Thyroid gland (tissue), 4 donors: Measurements from ENCODE around the gene CCDC175. TPM values are rescaled to one million over a fixed set of nuclear protein-coding genes. Genes with fewer than 3 reads are reported as not detected.

ENCODE experiments used
- DNase-seq, 2 donors: peaks; one replicate each; pipeline ENCODE4 v3.0.0-alpha.2; 2019
- H3K27ac ChIP-seq, 3 donors: fragments of 200-600 bp; sonication (generic); 1 replicate in 2 of 3; 2 replicates in 1 of 3; pipeline ENCODE4 v1.5.1; 2016 to 2019; ENCODE audit warnings: mild to moderate bottlenecking in 1 of 3, moderate library complexity in 1 of 3
- H3K27me3 ChIP-seq: fragments of 200-600 bp; sonication (generic); one replicate; pipeline ENCODE4 v1.5.1; 2019
- H3K36me3 ChIP-seq, 2 donors: fragments of 200-600 bp; sonication (generic); one replicate each; pipeline ENCODE4 v1.5.1; 2016 to 2019
- H3K4me1 ChIP-seq, 2 donors: fragments of 200-600 bp; sonication (generic); one replicate each; pipeline ENCODE4 v1.5.1; 2017 to 2019
- H3K4me3 ChIP-seq, 3 donors: fragments of 200-600 bp; sonication (generic); replicated peaks in 1 of 3; 1 replicate in 2 of 3; 2 replicates in 1 of 3; pipeline ENCODE4 v1.5.1; 2016; ENCODE audit warnings: mild to moderate bottlenecking in 1 of 3
- H3K9me3 ChIP-seq: fragments of 200-600 bp; sonication (generic); one replicate; pipeline ENCODE4 v1.5.1; 2017
- CTCF ChIP-seq, 6 experiments: fragments of 200-600 bp in 3 of 6; fragments of 450-650 bp in 3 of 6; sonication (generic) in 3 of 6; IDR thresholded peaks; one replicate each; pipeline ENCODE4 v1.5.1; 2016 to 2019; ENCODE audit warnings: antibody characterized with exemption in 6 of 6, mild to moderate bottlenecking in 2 of 6, inconsistent platforms in 1 of 6, moderate library complexity in 1 of 6
- POLR2A ChIP-seq, 2 donors: fragments of 450-650 bp; IDR thresholded peaks; one replicate each; pipeline ENCODE4 v1.6.1; 2017; ENCODE audit warnings: antibody characterized with exemption in 2 of 2, mild to moderate bottlenecking in 2 of 2, moderate library complexity in 1 of 2
- WGBS, 2 donors: methylation state at CpG; one replicate each; pipeline ENCODE4 v1.1.5; 2017; 5-methylcytosine and 5-hydroxymethylcytosine counted together
- intact Hi-C: fragments of 100-400 bp; cut with DNase I; formaldehyde crosslinking; loops from one replicate; pipeline ENCODE4 v1.15.1; 2023
- total RNA-seq, 4 donors: library from RNA; depleted of rRNA; stranded (reverse); fragments of >200 nt; gene quantifications; one replicate each; pipeline ENCODE4 v1.2.3, GENCODE V29; 2016

CCDC175 gene
- total RNA-seq, 4 donors from 2014 or later = 0.24 TPM; not detected in 3

GRCh38 chr14:59483819-59484638, 92.6 kb downstream of the CCDC175 start, which contains the start of the genes JKAMP and L3HYPDH:
Gene JKAMP, plus strand, starts transcription at chr14:59484517. Its CDS starts 73 bp downstream, at chr14:59484590.
Gene L3HYPDH, minus strand, starts transcription at chr14:59484408. Its CDS starts 92 bp downstream, at chr14:59484316.
- intact Hi-C loops = no loop called here
- 0% methylated on average over 20 to 46 of the region's 92 CpGs for WGBS, 2 donors
- Histone ChIP-seq H3K27ac (peak within 1 kb of the TSS; percentile 80 to 94 (median 92)), H3K9me3 (no peaks in the 10 kb centered on the region), H3K4me3 (peak within 1 kb of the TSS; percentile 89 to 96 (median 95)), H3K4me1 (peaks cover 29 to 32% of the 10 kb centered on the region in 2 donors), H3K27me3 (no peaks in the 10 kb centered on the region), H3K36me3 (no peaks in the 10 kb centered on the region)
- TF ChIP-seq POLR2A (IDR thresholded peaks at IDR 0.05) (peak; percentile 18 to 91), CTCF (IDR thresholded peaks at IDR 0.05) (peak; percentile 19 to 65 (median 54))
- peak; percentile 99 for DNase-seq

GRCh38 chr14:59483363-59483762, 93.2 kb downstream of the CCDC175 start:
- Histone ChIP-seq H3K4me3 (peak overlapping the region; percentile 77 to 95 (median 89)), H3K4me1 (peaks cover 29 to 32% of the 10 kb centered on the region in 2 donors), H3K27me3 (no peaks in the 10 kb centered on the region), H3K9me3 (no peaks in the 10 kb centered on the region), H3K27ac (peak overlapping the region; percentile 80 to 94 (median 92)), H3K36me3 (peaks cover 0 to 4% of the 10 kb centered on the region in 2 donors)
- no peak for DNase-seq
- intact Hi-C loops = no loop called here
- 5 to 7% methylated on average over 14 to 16 of the region's 16 CpGs for WGBS, 2 donors
- TF ChIP-seq CTCF (IDR thresholded peaks at IDR 0.05) (no peak), POLR2A (IDR thresholded peaks at IDR 0.05) (no peak)

- no peaks in the 10 kb centered on the region for H3K27me3 ChIP-seq
- H3K9me3 ChIP-seq = no peaks in the 10 kb centered on the region
- intact Hi-C loops = no loop called here
- peak overlapping the region; percentile 77 to 95 (median 89) for H3K4me3 ChIP-seq
- peaks cover 0 to 9% of the 10 kb centered on the region in 2 donors for H3K36me3 ChIP-seq
- TF ChIP-seq CTCF (IDR thresholded peaks at IDR 0.05) = no peak
- TF ChIP-seq POLR2A (IDR thresholded peaks at IDR 0.05) = peak in 1 of 2 donors; percentile 33
- peak; percentile 62 to 71 for DNase-seq
- 72 to 73% methylated on average over 6 of the region's 6 CpGs for WGBS, 2 donors
- peaks cover 29 to 32% of the 10 kb centered on the region in 2 donors for H3K4me1 ChIP-seq
- peak overlapping the region; percentile 80 to 94 (median 92) for H3K27ac ChIP-seq
These were observed 93.9 kb downstream of the CCDC175 start for GRCh38 chr14:59482541-59483331.

GRCh38 chr14:59481871-59482540, 94.6 kb downstream of the CCDC175 start:
- Histone ChIP-seq H3K27me3 (no peaks in the 10 kb centered on the region), H3K4me3 (peak overlapping the region in 1 of 3 donors; percentile 89), H3K36me3 (peaks cover 0 to 9% of the 10 kb centered on the region in 2 donors), H3K4me1 (peaks cover 29 to 32% of the 10 kb centered on the region in 2 donors), H3K27ac (peak overlapping the region; percentile 80 to 94 (median 92)), H3K9me3 (no peaks in the 10 kb centered on the region)
- intact Hi-C loops = no loop called here
- 52 to 57% methylated on average over 2 of the region's 2 CpGs for WGBS, 2 donors
- TF ChIP-seq CTCF (IDR thresholded peaks at IDR 0.05) (no peak), POLR2A (IDR thresholded peaks at IDR 0.05) (no peak)
- DNase-seq = no peak
